Epithelial cell of prostate (primary cell): Measurements from ENCODE around the gene PER3.

Experiments
- DNase-seq: peaks from one replicate; pipeline ENCODE4 v3.0.0-alpha.2; 2011; ENCODE audit warnings: low read depth, low spot score
- H3K27ac ChIP-seq: fragments of 450-650 bp; 2 replicates; pipeline ENCODE4 v1.5.1; 2017; ENCODE audit warnings: mild to moderate bottlenecking

The PER3 gene

GRCh38 chr1:7783826-7784491, at the start of gene PER3:
TSS of gene PER3 (plus strand) at chr1:7784291. CDS start at chr1:7784878, 587 bp downstream.
- peak; percentile 82 for DNase-seq

GRCh38 chr1:7738044-7738443, 46.0 kb upstream of the PER3 start:
- no peak overlapping the region for H3K27ac ChIP-seq
- no peak for DNase-seq

More at GRCh38 chr1:7783826-7784491, at the start of gene PER3:
- peak within 1 kb of the TSS; percentile 20 for H3K27ac ChIP-seq

- DNase-seq, result no peak
- H3K27ac ChIP-seq, result no peak overlapping the region
These were observed 40.7 kb upstream of the PER3 start for GRCh38 chr1:7743346-7743745.

GRCh38 chr1:7744882-7745281, 39.2 kb upstream of the PER3 start:
- DNase-seq, result no peak
- no peak overlapping the region for H3K27ac ChIP-seq

- H3K27ac ChIP-seq, result peak overlapping the region; percentile 50
- peak; percentile 52 for DNase-seq
These were observed 38.3 kb upstream of the PER3 start for GRCh38 chr1:7745783-7746182.

GRCh38 chr1:7747605-7748004, 36.5 kb upstream of the PER3 start:
- H3K27ac ChIP-seq, result no peak overlapping the region
- DNase-seq, result no peak

GRCh38 chr1:7749126-7749525, 35.0 kb upstream of the PER3 start:
- no peak overlapping the region for H3K27ac ChIP-seq
- no peak for DNase-seq

GRCh38 chr1:7751174-7751573, 32.9 kb upstream of the PER3 start:
- no peak overlapping the region for H3K27ac ChIP-seq
- no peak for DNase-seq

- no peak overlapping the region for H3K27ac ChIP-seq
- no peak for DNase-seq
These were observed 31.3 kb upstream of the PER3 start for GRCh38 chr1:7752512-7753417.

- no peak for DNase-seq
- no peak overlapping the region for H3K27ac ChIP-seq
These were observed 30.4 kb upstream of the PER3 start for GRCh38 chr1:7753641-7754040.

- no peak overlapping the region for H3K27ac ChIP-seq
- no peak for DNase-seq
These were observed 29.9 kb upstream of the PER3 start for GRCh38 chr1:7754234-7754633.

GRCh38 chr1:7755448-7755847, 28.6 kb upstream of the PER3 start:
- no peak for DNase-seq
- H3K27ac ChIP-seq, result no peak overlapping the region

- DNase-seq, result no peak
- H3K27ac ChIP-seq, result no peak overlapping the region
These were observed 23.8 kb upstream of the PER3 start for GRCh38 chr1:7760245-7760644.

- no peak overlapping the region for H3K27ac ChIP-seq
- no peak for DNase-seq
These were observed 23.0 kb upstream of the PER3 start for GRCh38 chr1:7761103-7761502.

- H3K27ac ChIP-seq, result no peak overlapping the region
- DNase-seq, result no peak
These were observed 16.9 kb upstream of the PER3 start for GRCh38 chr1:7767176-7767575.

GRCh38 chr1:7768583-7768982, 15.5 kb upstream of the PER3 start:
- no peak for DNase-seq

GRCh38 chr1:7769673-7770412, 14.2 kb upstream of the PER3 start:
- no peak for DNase-seq
- H3K27ac ChIP-seq, result no peak overlapping the region

More at GRCh38 chr1:7768583-7768982, 15.5 kb upstream of the PER3 start:
- H3K27ac ChIP-seq, result no peak overlapping the region

GRCh38 chr1:7770669-7770996, 13.5 kb upstream of the PER3 start:
- DNase-seq, result no peak
- H3K27ac ChIP-seq, result peak overlapping the region; percentile 89

- no peak for DNase-seq
- peak within 1 kb of the TSS; percentile 89 for H3K27ac ChIP-seq
These were observed 12.9 kb upstream of the PER3 start, which contains the start of gene VAMP3 for GRCh38 chr1:7770997-7771822. TSS of gene VAMP3 (plus strand) at chr1:7771296. CDS start at chr1:7771384, 88 bp downstream.

GRCh38 chr1:7771823-7772299, 12.2 kb upstream of the PER3 start:
- no peak for DNase-seq
- peak overlapping the region; percentile 89 for H3K27ac ChIP-seq
